Bronchial epithelial cell (primary cell): ENCODE data around the gene RNF167. TPM values are rescaled to one million over a fixed set of nuclear protein-coding genes. Genes with fewer than 3 reads are reported as not detected.

Source experiments
- DNase-seq: peaks from one replicate; pipeline ENCODE4 v3.0.0-alpha.2; 2010; ENCODE audit warnings: low read depth
- FAIRE-seq: peaks from 2 replicates; lab custom pipeline; 2011; peaks lifted over from hg19 to GRCh38; lab: Jason Lieb, UNC
- H3K27me3 ChIP-seq: 2 replicates; pipeline ENCODE4 v1.5.1; 2011; ENCODE audit warnings: low read length; ENCODE audit not compliant: control insufficient read depth, insufficient read depth
- H3K36me3 ChIP-seq: 2 replicates; pipeline ENCODE4 v1.5.1; 2011; ENCODE audit warnings: low read length; ENCODE audit not compliant: control insufficient read depth, insufficient read depth
- H3K4me3 ChIP-seq: 2 replicates; pipeline ENCODE4 v1.5.1; 2011; ENCODE audit warnings: mild to moderate bottlenecking, low read depth, low read length, control low read depth
- CTCF ChIP-seq: IDR thresholded peaks from 2 replicates; pipeline ENCODE4 v1.5.1; 2011; ENCODE audit warnings: mild to moderate bottlenecking, moderate library complexity, low read length, control low read depth, inconsistent platforms; ENCODE audit not compliant: insufficient read depth, severe bottlenecking
- total RNA-seq: library from RNA; depleted of rRNA; stranded (reverse); fragments of >200 nt; gene quantifications from 2 replicates; pipeline ENCODE4 v1.2.1, GENCODE V29; 2014

Gene RNF167
- total RNA-seq, 1 donor from 2014 or later: 15.8 TPM

- peak; percentile 85 for DNase-seq
- Histone ChIP-seq H3K4me3 (peak within 1 kb of the TSS; percentile 99), H3K36me3 (peaks cover 11% of the 10 kb centered on the region), H3K27me3 (no peaks in the 10 kb centered on the region)
- no peak for TF ChIP-seq CTCF
- FAIRE-seq: no peak
Measured at GRCh38 chr17:4948166-4948930, 8.3 kb downstream of the RNF167 start, which contains the start of gene PFN1. TSS of gene PFN1 (minus strand) at chr17:4948530. CDS start at chr17:4948394, 136 bp downstream.

GRCh38 chr17:4948931-4949320, 8.9 kb downstream of the RNF167 start:
- DNase-seq: peak; percentile 76

GRCh38 chr17:4949321-4950074, 9.4 kb downstream of the RNF167 start:
- no peak for FAIRE-seq
- DNase-seq: peak; percentile 58
- Histone ChIP-seq H3K4me3 (peak overlapping the region; percentile 99), H3K36me3 (peaks cover 7% of the 10 kb centered on the region), H3K27me3 (no peaks in the 10 kb centered on the region)
- TF ChIP-seq CTCF: no peak

More at GRCh38 chr17:4948931-4949320, 8.9 kb downstream of the RNF167 start:
- no peak for TF ChIP-seq CTCF
- Histone ChIP-seq H3K4me3 (peak overlapping the region; percentile 99), H3K27me3 (no peaks in the 10 kb centered on the region), H3K36me3 (peaks cover 8% of the 10 kb centered on the region)
- no peak for FAIRE-seq

DNA sequence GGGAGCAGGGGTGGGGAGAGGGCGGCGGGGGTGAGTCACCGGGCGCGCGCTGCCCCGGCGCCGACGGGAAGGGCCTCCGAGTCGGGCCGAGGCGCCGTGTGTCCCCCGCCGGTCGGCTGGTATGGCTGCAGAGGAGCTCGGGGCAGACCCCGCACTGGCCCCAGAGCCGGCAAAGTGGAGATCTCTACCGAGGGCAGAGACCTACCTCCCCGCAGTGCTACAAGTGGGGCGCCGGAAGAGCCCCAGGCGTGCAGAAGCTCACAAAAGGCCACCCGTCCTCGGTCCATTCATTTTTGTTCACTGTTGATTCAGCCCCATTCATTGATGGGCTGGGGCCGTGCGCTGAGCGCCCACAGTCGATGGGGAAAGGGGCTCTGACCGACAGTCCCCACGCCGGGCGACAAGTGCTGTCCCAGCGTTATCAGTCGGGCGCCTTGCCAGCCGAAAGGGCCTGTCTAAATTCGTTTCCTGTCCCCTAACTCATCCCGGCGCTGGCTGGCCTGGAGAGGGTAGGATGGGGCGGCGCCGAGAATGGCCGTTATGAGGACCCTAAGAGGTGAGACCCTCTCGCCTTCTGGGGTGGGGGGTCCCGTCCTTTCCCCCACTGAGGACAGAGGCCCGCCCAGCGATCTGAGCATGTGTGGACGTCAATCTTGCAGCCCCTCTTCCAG, 10.1 kb downstream of the RNF167 start:
- DNase-seq (no peak), FAIRE-seq (no peak)
- no peaks in the 10 kb centered on the region for H3K27me3 ChIP-seq
- peaks cover 2% of the 10 kb centered on the region for H3K36me3 ChIP-seq
- H3K4me3 ChIP-seq: peak overlapping the region; percentile 99
- TF ChIP-seq CTCF: no peak

- Histone ChIP-seq H3K4me3 (peak within 1 kb of the TSS; percentile 99), H3K36me3 (peaks cover 2% of the 10 kb centered on the region), H3K27me3 (no peaks in the 10 kb centered on the region)
- TF ChIP-seq CTCF: no peak
- FAIRE-seq (no peak), DNase-seq (no peak)
Measured at GRCh38 chr17:4950746-4951204, 10.7 kb downstream of the RNF167 start, which contains the start of gene ENO3. TSS of gene ENO3 (plus strand) at chr17:4951119. CDS start at chr17:4951830, 711 bp downstream.
